ENCODE data around the gene CALU. TPM values are rescaled to one million over a fixed set of nuclear protein-coding genes. Genes with fewer than 3 reads are reported as not detected.

Gene CALU
- total and polyA plus RNA-seq, 2 experiments from 2014 or later = 231 to 305 TPM

- DNase-seq (ENCODE audit: low read depth in 1 of 2, low spot score in 1 of 2) = no peak
- TF ChIP-seq CTCF (IDR thresholded peaks at IDR 0.05; ENCODE audit: low read depth, low read length) = no peak
These were observed 13.0 kb upstream of the CALU start for GRCh38 chr7:128726059-128726736.

GRCh38 chr7:128726737-128727072 is 12.5 kb upstream of the CALU start:
- Histone ChIP-seq H3K27ac (no peak overlapping the region), H3K9me3 (ENCODE audit: low read depth) (no peaks in the 10 kb centered on the region), H3K4me1 (ENCODE audit: low read depth) (no peaks in the 10 kb centered on the region), H3K4me3 (no peak overlapping the region), H3K36me3 (no peaks in the 10 kb centered on the region), H3K27me3 (no peaks in the 10 kb centered on the region)
- no peak for DNase-seq (ENCODE audit: low read depth in 1 of 2, low spot score in 1 of 2)
- TF ChIP-seq CTCF (IDR thresholded peaks at IDR 0.05; ENCODE audit: low read depth, low read length) = no peak

More at GRCh38 chr7:128726059-128726736, 13.0 kb upstream of the CALU start:
- Histone ChIP-seq H3K4me1 (ENCODE audit: low read depth) (no peaks in the 10 kb centered on the region), H3K27ac (no peak overlapping the region), H3K36me3 (no peaks in the 10 kb centered on the region), H3K27me3 (no peaks in the 10 kb centered on the region), H3K9me3 (ENCODE audit: low read depth) (no peaks in the 10 kb centered on the region), H3K4me3 (no peak overlapping the region)

GRCh38 chr7:128727239-128727638 is 11.9 kb upstream of the CALU start:
- no peaks in the 10 kb centered on the region for H3K4me1 ChIP-seq (ENCODE audit: low read depth)
- no peak for TF ChIP-seq CTCF (IDR thresholded peaks at IDR 0.05; ENCODE audit: low read depth, low read length)
- H3K9me3 ChIP-seq (ENCODE audit: low read depth) = no peaks in the 10 kb centered on the region
- no peak overlapping the region for H3K27ac ChIP-seq
- H3K27me3 ChIP-seq = no peaks in the 10 kb centered on the region
- no peak for DNase-seq (ENCODE audit: low read depth in 1 of 2, low spot score in 1 of 2)
- no peaks in the 10 kb centered on the region for H3K36me3 ChIP-seq
- H3K4me3 ChIP-seq = no peak overlapping the region

DNA sequence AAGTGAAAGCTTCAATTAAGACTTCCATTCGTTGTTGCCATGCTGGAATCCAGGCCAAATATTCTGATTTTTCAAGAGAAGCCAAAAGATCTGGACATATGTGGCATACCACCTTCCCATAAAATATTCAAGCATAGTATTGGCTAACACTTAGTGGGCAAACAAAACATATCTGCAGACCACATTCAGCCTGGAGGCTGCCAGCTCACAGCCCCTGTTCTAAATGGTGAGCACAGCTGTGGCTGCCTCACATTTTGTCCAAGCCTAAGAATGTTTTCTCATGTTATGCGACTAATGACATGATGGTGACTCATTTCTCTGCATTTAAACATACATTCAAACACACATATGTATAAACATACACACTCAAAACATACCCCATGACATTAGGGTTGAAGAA is 10.6 kb upstream of the CALU start:
- H3K9me3 ChIP-seq (ENCODE audit: low read depth) = no peaks in the 10 kb centered on the region
- TF ChIP-seq CTCF (IDR thresholded peaks at IDR 0.05; ENCODE audit: low read depth, low read length) = no peak
- H3K36me3 ChIP-seq = no peaks in the 10 kb centered on the region
- no peak overlapping the region for H3K27ac ChIP-seq
- H3K4me1 ChIP-seq (ENCODE audit: low read depth) = no peaks in the 10 kb centered on the region
- H3K4me3 ChIP-seq = no peak overlapping the region
- DNase-seq (ENCODE audit: low read depth in 1 of 2, low spot score in 1 of 2) = peak in 1 of 2 donors; percentile 38
- H3K27me3 ChIP-seq = no peaks in the 10 kb centered on the region

- H3K9me3 ChIP-seq (ENCODE audit: low read depth) = no peaks in the 10 kb centered on the region
- no peaks in the 10 kb centered on the region for H3K27me3 ChIP-seq
- no peaks in the 10 kb centered on the region for H3K36me3 ChIP-seq
- DNase-seq (ENCODE audit: low read depth in 1 of 2, low spot score in 1 of 2) = no peak
- no peak overlapping the region for H3K4me3 ChIP-seq
- no peak for TF ChIP-seq CTCF (IDR thresholded peaks at IDR 0.05; ENCODE audit: low read depth, low read length)
- no peaks in the 10 kb centered on the region for H3K4me1 ChIP-seq (ENCODE audit: low read depth)
- H3K27ac ChIP-seq = no peak overlapping the region
These were observed 9.7 kb upstream of the CALU start for GRCh38 chr7:128729494-128729893.

Data from cardiac muscle cell (in vitro differentiated cells and primary cell).